GM21360 (cell line): ENCODE results near the gene NMBR.
"Not testable (repeated sequence)": the region's sequence is repeated elsewhere in the genome, so short reads cannot be mapped to it uniquely, and the experiment has no call there.

Experiments
- ATAC-seq: cut with Tn5 transposase; IDR thresholded peaks from one replicate; pipeline ENCODE4 v1.9.1; 2021; ENCODE audit warnings: mild to moderate bottlenecking, moderate library complexity; ENCODE audit not compliant: unreplicated experiment

Gene NMBR

DNA sequence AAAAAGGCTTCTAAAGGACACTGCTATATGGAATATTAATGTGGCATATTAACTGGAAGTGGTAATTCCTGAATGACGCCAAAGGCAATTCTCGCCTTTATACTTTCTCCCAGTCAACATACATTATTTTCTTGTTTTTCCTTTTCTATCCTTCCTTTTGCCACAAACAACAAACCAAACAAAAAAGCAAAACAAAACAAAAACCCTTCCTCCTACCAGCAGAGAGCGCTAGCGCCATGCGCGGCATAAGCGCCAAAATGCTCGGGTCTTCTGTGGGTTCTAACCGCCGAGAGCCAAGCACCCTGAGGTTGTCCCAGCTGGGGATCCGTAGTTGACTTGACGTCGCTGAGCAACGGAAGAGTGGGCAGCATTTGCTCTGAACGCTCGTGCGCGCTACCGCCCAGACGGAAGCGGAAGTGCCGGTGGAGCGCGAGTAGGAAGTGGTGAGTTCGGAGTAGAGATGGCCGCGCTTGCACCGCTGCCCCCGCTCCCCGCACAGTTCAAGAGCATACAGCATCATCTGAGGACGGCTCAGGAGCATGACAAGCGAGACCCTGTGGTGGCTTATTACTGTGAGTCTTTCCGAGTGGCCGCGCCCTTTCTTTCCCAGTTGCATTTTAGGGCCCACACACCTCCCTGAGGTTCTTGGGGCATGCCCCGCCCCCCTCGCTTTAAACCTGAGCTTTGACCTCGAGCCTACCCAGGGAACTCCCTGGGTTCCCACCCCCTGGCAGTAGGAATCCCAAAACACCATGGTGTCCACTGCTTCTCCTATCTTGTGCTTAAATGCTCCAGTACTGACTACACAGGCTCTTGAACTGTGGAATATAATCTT, at the start of gene NMBR, which contains the start of gene VTA1:
Gene NMBR (minus strand): TSS at position 295 of the 835 bp plus-strand sequence. CDS start 58,464 bp downstream, outside the sequence.
Gene VTA1 (plus strand): TSS at position 436 of the 835 bp plus-strand sequence. CDS start 25 bp downstream, at position 461.
- ATAC-seq: peak; percentile 99

DNA sequence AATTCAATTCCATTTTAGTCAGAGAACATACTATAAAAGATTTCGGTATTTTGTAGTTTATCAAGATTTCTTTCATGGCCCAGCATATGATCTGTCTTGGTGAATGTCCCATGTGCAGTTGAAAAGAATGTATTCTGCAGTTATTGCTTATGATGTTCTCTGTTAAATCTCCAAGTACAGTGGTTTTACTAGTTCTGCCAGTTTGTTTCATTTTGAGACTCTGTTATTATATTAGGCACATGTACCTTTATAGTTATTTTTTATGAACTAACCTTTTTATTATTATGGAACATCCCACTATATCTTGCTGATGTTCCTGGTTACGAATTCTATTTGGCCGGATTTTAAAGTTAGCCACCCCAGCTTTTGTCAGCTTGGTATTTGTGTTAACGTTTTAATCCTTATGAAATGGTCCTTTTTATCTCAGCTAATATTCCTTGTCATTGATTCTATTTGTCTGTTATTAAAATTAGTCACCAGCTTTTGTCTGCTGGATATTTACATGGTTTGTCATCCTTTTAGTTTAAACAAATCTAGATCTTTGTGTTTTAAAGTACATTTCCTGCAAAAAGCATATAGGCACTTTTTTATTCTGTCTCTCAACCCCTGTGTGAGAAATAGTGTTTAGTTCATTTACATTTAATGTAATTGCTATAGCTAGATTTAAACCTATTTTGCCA, 49.1 kb upstream of the NMBR start:
- no peak for ATAC-seq

DNA sequence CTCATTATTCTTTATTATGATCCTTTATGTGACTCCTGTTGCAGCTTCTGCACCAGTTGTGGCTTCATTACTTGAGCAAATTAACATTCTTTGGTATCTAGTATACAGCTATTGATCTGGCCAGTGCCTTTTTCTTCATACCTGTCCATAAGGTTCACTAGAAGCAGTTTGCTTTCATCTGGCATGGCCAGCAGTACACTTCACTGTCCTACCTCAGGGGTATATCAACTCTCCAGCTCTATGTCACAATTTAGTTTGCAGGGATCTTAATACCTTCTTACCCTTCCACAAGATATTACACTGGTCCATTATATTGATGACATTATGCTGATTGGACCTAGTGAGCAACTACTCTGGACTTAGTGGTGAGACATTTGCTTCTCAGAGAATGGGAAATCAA, 46.7 kb upstream of the NMBR start:
- no peak for ATAC-seq

DNA sequence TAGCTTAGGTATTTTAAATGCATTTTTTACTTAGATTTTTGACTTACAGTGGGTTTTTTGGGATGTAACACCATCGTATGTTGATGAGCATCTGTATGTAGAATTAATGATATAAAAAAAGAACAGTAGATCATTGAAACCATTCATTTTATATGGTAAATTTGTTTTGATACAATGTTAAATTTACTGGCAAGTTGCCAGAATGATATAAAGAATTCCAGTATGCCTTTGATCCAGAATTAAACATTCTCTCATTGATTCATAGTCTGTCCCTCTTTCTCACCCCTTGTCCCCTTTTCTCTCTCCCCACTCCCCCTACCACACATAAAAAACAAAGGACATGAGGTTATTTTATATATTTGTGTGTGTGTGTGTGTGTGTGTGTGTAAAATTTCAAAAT, 45.4 kb upstream of the NMBR start:
- no peak for ATAC-seq

DNA sequence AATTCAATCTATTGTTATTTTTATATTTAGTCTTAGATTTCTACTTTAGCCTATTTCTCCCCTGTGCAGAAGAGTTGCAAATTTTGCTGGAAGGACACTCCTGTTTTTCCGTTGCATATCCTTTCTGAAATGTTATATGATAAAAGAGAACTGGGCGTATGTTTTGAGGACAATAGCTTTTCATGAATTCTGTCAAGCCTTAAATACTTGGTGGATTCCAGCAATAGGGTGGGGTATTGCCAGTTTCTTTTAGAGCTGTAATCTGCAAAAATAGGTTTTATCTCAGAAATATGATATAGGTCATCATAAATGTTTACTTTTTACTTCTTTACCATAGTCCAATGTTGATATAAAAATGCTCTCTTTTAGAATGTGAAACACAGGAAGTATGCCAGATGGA, 42.1 kb upstream of the NMBR start:
- ATAC-seq: no peak

DNA sequence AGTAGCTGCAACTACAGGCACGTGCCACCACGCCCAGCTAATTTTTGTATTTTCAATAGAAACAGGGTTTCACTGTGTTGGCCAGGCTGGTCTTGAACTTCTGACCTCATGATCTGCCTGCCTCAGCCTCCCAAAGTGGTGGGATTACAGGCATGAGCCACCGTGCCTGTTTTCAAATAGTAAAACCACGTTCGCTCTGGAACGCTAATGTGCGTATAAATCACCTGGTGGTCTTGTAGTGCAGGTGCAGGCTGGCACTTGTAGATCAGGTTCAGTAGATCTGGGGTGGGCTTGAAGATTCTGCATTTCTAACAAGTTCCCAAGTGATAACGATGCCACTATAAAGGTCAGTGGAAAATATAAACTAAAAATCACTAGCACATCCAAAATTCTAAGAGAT, 41.4 kb upstream of the NMBR start:
- not testable (repeated sequence) for ATAC-seq

DNA sequence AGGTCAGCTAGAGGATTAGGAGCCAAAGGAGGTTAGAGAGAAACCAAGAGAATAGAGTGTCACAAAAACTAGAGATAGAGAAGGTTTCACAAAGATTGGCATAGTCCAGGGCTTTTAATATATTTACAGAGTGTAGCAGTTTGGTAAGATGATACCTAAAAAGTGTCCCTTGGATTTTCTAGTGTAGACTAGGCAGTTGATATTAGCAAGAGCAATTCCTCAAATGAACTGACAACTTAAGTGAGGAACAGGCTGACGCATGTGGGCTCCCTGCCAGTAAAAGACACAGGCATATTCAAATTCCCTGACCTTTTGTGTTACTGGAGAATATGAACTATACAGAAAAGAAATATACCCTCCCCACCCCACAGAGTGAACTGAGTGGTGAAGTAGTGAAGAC, 40.3 kb upstream of the NMBR start:
- no peak for ATAC-seq

DNA sequence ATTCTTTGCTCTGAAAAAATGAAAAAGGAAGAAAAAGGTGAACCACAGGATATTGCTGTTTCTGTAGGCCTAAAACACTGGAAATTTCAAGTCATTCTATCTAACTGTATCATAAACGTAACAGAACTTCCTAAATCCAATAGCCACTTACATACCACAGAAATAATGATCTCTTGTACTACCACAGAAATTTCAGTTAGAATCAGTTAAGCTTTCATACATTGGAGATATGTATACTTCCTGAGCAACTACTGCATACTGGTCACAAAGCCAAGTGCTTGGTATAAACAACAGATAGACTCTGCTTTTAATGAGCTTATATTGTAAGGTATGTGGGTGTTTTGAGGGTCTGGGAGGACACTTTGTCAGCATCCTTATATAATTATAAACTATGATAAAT, 38.7 kb upstream of the NMBR start:
- no peak for ATAC-seq

DNA sequence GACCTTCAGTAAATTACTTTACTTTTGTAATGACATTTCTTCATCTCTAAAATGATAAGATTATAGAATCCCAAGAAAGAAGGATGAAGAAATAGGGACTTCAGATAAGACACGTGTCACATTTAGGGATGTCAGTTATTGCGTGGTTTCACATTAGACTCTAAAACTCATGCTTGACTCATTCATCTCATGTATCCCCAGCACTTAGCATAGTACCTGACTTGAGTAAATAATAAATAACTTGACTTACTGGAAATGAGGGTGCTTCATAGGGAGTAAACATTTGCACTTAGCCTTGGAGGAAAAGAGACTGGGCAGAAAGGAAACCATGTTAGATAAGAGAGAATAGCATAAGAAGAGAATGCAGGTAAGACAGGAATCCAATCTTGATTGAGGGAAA, 37.4 kb upstream of the NMBR start:
- no peak for ATAC-seq

DNA sequence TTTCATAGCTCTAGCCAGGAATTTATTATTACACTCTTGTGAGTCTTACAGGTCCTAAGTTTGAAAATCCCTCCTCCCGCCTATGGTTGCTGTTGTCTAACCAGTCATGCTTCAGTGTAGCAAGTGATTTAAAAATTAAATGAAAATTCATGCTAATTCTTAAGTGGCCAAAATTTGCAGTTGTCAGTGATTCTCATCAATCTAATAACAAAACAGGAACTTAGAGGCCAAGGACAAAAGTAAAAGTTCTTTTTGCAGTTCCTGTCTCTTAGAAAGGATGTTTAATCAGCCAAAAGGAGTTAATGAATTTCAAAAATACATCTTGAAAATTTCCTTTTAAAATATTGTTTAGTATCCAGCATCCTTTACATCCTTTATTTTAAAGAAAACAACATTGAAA, 36.4 kb upstream of the NMBR start:
- ATAC-seq: no peak

DNA sequence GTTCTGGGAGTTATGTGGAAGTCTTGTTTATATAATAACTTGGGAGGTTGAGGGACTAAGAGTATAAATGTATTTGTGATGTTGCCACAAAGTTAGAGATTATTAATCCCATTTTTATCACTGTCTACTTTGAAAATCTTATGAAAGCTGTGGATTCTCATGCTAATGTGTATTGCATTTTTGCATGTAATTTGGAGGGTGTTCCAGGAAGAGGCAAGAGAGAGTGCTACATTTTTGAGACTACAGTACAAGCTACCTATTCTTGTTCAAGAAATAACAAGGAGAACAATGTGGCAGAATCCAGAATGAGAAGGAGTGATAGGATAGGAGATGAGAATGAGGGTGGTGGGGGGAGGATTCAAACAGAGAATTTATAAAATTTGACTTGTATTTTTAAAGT, 35.1 kb upstream of the NMBR start:
- no peak for ATAC-seq

DNA sequence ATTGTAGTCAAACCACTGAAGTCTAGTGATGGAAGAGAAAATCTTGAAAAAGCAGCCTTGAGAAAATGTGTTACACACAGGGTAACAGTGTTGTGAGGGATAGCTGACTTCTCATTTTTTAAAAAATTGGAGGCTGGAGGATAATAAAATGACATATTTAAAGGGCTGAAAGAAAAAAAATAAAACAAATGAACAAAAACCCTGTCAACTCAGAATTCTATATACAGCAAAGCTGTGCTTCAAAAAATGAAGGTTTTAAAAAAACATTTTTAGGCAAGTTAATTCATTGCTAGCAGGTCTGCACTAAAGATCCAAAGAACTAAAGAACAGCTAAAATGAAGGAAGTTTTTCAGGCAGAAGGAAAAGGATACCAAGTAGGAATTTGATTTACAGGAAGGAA, 31.2 kb upstream of the NMBR start:
- ATAC-seq: no peak

DNA sequence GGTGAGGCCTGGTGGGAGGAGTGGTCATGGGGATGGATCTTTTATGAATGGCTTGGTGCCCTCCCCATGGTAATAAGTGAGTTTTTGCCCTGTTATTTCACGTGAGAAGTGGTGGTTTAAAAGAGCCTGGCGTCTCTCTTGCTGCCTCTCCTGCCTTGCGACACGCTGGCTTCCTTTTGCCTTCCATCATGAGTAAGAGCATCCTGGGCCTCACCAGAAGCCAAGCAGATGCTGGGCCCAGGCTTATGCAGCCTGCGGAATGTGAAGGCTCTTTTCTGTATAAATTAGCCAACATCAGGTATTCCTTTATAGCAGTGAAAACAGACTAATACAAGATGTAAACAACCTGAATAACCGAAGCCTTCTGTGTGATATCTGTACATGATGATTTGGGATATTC, 27.8 kb upstream of the NMBR start:
- ATAC-seq: no peak

DNA sequence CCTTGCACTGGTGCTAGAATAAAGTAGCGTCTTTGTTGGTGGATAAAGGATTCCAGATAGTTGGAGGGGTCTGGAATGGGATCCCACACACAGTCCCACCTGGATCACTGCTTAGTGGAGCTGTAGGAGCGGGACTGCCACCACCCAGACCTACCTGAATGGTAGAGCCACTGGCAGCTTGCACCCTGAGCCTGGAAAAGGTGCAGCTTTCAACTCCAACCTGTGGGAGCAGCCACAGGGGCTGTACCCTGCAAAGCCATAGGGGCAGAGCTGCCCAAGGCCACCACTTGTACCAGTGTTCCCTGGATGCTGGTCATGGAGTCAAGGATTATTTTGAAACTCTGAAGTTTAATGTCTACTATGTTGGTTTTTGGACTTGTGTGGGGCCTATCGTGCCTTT, 27.1 kb upstream of the NMBR start:
- ATAC-seq: no peak

DNA sequence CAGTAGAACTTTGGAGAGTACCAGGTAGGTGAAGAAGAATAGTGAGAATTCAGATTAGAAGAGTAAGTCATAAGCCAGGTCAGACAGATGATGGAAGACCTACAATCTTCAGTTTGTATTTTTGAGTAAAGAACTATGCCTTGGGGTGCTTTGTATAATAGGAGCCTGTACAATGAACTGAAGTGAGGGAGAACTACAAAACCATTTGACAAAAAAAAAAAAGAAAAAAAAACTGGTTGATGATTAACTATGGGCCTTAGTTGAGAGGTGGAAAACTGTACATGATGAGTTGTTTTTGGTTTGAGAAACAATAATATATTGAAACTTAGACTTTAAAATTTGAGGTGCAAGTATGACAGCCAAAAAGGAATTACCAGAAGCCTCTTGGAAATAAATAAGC, 25.8 kb upstream of the NMBR start:
- ATAC-seq: no peak

DNA sequence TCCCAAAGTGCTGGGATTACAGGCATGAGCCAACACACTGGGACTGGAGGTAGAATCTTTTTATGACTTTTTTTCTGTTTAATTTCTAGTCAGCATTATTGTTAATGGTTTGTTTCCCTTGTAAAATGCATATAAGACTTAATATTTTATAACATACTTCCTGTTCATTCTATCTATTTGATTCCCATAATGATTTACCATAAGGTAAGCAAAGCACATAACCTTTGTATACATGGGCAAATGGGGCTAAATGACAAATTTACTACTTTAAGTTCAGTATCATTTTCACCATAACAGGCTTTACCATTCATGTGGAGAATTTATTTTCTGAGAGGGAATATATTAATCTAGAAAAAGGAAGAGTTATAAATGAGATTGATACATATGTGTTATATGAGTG, 24.4 kb upstream of the NMBR start:
- ATAC-seq: no peak

DNA sequence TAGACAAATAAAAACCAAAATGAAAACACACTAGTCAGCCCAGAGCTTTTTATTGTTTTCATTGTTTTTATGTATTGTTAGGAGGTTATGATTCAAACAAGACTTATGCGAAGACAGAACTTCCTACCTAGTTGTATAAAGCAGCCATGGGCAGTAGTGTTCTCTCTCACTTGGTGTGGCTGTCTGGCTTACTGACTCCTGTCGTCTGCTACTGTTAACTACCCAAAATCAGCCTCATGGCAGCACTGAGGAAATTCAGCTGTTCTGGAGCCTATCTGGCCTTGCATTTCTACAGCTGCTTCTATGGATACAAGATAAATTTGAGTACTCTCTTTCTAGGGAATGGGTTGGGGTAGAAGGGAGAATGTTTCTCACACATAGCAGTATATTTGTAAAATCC, 20.6 kb upstream of the NMBR start:
- ATAC-seq: no peak

DNA sequence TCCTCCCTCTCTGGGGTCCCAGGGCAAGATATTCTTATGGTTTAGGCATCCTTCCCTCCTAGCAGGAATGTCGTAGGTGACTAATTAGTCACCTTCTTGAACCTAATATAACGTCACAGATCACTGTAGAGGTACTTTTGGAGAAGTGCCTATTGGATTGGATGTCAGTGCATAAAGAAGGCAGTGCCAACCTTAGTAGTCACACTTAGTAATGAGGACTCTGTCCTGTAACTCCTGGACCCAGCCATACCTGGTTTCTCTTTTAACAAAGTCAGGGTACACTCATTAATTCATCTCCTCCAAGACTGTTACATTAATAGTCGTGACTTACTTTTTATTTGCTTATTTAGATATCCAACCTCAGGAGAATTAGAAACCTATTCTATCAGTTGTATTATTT, 20.1 kb upstream of the NMBR start:
- ATAC-seq: no peak

DNA sequence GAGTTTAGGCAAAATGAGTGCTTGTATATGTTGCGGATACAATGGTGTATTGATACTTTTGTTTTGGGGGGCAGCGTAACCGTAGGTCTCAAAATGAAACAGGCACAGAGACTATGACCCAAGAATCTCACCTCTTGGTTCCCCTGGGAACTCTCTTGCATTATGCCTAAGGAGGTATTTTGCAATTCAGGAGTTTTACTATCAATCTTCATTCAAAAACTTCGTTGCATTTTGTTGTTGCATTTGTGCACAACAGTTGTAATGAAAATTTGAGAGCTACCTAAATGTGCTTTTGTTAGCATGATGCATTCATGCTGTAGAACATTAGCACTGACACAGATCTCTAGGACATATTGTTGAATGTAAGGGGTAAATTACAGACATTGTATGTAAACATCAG, 18.3 kb upstream of the NMBR start:
- ATAC-seq: no peak

DNA sequence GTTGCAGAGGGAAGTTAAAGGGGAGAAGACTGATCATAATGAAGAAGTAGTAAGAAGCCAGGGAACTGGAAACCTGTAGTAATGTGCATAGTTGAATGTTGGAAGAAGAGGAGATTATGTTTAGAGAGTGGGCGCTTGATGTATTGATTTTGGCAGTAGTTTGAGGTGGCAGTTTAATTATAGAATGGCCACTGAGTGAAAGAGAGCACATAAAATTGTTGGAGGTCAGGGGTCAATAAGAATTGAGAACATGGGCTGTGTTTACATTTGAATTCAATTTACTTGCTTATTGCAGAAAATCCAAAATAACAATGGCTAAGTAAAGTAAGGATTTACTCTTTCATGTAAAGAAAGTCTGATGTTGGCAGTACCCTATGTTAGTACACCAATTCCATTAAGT, 15.9 kb upstream of the NMBR start:
- ATAC-seq: no peak

DNA sequence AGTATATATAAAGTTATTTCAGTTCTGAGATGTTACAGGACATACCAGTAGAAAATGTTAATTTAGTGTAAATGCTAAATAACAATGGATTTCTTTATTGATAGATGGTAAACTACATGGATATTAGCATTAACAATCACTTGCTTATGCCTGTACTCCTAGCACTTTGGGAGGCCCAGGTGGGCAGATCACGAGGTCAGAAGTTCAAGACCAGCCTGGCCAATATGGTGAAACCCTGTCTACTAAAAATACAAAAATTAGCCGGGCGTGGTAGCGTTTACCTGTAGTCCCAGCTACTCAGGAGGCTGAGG, 9.8 kb upstream of the NMBR start:
- ATAC-seq: not testable (repeated sequence)

DNA sequence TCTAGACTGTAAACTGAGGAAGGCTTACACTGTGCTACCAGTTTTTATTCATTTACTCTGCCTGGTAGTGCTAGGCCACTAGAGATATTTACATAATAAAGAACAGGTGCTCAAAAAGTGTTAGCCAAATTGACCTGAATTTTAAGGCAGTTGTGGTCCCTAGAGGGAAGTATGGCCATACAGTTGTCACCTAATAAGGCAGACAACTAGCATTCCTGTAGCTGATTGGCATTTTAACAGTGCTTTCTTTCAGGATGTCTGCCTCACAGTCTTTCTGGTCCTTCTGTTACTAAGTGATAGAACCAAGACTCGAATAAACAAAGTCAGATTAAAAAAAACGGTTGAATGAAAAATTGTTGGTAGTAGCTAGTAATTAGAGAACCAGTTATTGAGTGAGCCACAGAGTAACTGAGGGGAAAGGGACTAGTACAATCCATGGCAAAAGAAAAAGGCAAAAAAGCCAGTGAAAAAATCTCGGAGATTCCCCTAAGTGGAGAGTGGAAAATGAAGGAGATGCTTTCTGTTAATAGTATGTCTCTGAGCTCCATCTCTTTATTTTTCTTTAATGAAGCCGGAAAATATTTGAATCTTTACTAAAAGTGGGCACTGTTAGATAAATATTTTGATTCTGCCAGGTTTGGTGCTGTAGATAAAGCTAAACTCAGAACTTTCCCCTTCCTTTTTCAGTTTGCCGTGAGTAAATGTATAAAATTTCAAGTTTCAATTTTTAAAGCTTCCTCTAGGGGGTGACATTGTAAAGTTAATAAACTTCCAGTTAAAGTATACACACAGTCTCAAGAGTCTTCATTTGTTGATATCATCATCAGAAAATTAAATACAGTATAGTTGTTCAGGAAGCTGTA, 9.2 kb upstream of the NMBR start:
- no peak for ATAC-seq
